GM19043 (cell line): ENCODE measurements around the gene TRHDE.

Source experiments
- ATAC-seq: cut with Tn5 transposase; IDR thresholded peaks from one replicate; pipeline ENCODE4 v1.9.1; 2021; ENCODE audit warnings: low read depth; ENCODE audit not compliant: unreplicated experiment

Gene TRHDE

GRCh38 chr12:72716221-72716620 is 444.1 kb downstream of the TRHDE start:
- ATAC-seq = no peak

- no peak for ATAC-seq
These were observed 444.9 kb downstream of the TRHDE start for GRCh38 chr12:72717036-72717435.
